NCI-H460 (cell line): ENCODE measurements around the gene RNF11. TPM values are rescaled to one million over a fixed set of nuclear protein-coding genes. Genes with fewer than 3 reads are reported as not detected.
A peak's percentile ranks its signal among the peaks of the same experiment; 100 is the strongest.

ENCODE experiments used
- DNase-seq: peaks from one replicate; pipeline ENCODE4 v3.0.0-alpha.2; 2016; ENCODE audit warnings: low read depth; ENCODE audit errors: extremely low read depth
- total RNA-seq: library from RNA; depleted of rRNA; stranded (reverse); fragments of >200 nt; shearing (Covaris generic); gene quantifications from 2 replicates; pipeline ENCODE4 v1.2.3, GENCODE V29; 2014

RNF11 gene
- total RNA-seq, 1 experiment from 2014 or later, result 91.8 TPM

DNA sequence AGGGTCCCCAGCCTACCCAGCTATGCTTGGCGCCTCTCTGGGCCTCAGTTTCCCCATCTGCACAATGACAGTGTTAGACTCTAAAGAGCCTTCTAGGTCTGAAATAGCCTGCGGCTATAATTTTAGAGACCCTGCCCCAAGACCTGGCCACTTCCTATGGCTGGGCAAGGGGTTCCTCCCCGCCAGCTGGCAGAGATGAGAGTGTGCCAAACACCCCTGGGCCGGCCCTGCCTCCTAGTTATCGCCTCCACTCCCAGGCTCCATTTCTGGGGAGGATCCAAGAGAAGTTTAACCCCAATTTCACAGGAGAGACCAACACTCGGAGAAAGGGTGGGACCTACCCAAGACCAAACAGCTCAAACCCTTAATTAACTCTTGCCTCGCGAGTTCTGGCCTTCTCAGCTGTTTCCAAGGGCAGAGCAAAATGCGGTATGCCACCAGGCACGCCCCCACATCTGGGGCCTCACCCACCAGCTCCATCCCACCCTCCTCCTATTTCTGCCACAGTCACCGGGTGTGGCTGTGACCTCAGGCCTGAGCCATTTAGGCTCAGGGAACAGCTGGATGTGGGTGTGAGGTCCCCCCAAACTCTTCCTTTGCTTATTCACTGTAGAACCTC lies 58.6 kb downstream of the RNF11 start:
- no peak for DNase-seq

DNA sequence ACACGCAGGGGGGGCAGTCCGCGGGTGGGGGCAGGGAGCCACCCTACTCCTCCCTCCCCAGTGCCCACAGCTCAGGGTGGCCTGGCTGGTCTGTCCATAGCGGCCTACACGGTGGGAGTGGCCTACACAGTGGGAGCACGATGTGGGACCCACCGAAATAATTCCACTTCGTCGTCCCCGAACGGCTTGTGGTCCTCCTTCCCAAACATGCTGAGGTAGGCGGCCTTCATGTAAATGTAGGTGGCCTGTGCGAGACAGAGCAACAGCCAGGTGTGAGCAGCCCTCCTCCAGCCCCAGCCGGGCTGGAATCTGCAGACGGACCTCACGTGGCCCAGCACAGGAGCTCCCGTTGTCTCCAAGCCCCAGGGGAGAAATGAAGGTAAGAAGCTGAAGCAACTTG lies 59.9 kb downstream of the RNF11 start:
- DNase-seq, result no peak

DNA sequence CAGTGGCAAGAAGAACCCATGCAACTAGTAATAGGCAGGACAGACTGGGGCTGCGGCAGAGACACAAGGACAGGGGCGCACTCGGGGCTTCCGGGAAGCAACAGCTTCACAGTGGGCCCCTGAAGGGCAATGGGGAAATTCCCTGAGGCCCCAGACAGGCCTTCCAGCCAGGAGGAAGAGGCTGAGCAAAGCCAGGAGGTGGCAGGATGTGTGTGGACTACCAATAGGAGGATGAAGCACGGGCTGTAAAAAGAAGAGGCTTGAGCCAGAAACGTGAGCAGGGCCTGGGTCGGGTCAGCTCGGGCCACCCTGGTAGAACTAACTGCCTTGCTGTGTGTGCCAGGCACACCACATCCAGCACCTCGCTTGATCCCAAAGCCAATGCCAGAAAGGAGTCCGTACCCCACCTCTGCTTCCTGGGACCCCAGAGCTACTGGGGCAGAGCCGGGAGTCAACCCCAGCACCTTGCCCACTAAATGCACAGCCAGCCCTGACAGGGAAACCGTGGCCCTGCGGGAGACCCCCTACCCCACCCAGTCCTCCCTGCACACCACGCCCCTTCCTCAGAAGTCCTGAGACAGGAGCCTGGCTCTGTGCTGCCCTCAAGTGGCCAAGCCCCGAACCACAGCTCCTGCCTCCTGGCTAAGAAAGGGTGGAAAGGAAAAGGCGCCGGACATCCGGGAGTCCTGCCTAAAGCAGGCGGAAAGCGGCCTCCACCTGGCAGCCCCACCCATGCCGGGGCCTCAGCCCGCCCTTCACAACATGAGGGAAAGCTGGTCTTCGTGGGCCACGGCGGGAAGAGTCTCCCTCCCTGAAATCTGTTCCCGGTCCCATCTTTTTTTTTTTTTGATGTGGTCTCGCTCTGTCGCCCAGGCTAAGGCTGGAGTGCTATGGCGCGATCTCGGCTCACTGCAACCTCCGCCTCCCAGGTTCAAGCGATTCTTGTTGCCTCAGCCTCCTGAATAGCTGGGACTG lies 60.6 kb downstream of the RNF11 start:
- DNase-seq, result peak; percentile 74

DNA sequence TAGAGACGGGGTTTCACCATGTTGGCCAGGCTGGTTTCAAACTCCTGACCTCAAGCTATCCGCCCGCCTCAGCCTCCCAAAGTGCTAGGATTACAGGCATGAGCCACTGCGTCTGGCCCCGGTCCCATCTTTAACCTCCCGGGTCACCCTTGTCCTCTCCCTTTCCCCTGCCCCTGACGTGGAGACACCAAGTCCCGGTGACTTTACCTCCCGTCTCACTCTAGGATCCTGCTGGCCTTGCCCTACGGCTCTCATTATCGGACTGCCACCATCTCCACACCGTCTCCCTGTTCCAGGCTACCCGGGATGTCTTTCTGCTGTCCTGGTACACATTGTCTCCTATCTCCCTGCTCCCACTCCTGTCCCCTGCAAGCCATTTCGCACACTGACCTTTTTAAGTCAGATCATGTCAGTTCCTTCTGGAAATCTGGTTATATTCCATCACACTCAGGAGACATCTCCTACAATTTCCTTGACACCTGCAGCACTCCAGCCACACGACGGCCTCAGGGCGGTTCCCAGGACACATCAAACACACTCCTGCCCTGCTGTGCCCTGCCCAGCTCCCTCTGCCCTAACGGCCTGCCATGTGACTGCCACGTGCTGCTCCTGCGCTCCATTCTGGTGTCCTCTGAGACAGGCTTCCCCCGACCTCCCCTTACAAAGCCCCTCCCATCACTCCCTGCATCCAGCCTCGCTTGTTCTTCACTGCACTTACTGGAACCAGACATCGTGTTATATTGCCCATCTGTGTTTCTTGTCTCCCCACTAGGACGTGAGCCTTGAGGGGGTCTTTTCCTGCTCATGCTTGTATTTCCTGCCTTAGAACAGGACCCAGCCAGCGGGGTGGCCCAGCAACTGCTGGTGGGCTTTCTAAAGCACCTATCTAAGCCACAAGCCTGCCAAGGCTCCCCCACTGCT lies 61.6 kb downstream of the RNF11 start:
- DNase-seq, result no peak

DNA sequence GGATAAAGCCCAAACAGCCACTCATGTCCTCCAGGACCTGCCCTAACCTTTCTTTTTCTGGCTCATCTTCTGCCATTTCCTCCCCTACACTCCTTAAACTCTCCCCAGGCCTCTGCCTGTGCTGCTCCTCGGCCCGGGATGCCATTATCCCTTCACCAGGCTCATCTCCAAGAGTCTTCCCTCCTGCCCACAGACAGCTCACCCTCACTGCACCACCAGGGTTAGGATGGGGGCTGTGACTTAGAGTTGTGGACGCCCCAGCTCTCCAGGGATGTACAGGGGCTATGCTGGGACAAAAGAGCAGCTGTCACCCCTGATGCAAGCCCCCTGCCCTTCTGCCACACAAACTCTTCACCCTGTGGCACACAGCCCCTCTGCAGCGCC lies 62.2 kb downstream of the RNF11 start:
- DNase-seq, result no peak

DNA sequence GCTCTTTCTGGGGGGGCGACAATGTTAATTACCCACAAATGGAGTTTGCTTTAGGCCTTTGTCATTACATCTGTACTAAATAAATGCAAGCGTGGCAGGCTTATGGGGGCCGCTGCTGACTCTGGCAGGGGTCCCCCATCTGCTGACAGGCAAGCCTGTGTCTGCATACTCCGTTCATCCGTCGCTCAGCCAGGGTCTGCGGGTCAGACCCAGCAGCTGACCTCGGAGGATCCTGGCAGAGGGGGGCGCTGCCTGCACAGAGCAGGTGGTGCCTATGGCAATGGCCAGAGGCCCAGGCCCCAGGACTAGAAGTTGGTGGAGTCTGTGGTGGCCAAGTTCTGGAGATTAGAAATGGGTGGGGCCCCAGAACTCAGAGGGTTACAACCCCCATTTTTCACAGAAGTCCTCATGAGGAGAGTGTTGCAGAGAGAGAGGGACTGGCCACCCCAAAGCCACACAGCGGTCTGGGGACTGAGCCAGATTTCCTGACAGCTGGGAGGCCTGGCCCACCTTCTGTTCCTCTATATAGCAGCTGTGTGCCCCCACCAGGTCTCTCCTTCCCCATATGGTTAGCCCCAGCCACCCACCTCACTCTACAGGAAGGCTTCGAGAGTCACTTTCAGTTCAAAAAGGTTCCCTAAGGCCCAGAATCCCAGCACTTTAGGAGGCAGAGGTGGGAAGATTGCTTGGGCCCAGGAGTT lies 63.3 kb downstream of the RNF11 start:
- DNase-seq, result no peak

DNA sequence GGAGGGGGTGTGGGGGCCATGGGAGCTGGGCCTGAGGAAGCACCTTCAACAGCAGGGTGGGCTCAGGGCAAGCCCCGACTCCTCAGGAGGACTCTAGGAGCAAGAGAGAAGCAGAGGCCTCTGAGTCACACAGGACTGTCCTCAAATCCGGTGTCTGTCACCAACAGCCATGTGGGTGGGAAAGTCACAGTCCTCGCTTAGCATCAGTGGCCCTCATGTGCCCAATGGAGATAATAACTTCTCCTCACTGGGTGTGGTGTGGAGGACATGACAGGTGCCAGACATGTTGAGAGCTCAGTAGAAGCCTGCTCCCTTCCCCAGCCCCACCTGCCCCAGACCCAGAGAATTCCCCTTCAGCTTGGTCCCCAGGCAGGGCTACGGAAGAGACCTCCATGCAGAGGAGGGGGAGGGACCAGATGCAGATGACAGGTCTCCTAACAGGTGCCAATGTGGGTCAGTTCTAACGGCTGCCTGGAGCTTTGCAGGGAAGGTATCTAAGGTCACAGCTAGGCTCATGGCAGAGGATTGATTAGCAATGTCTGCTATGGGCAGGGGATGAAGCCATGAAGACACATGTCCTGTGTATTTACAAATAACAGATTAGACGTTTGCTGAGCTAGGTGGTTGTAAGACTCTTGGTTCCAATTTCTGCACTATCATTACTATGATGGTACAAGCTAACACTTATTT lies 64.1 kb downstream of the RNF11 start:
- DNase-seq, result no peak

DNA sequence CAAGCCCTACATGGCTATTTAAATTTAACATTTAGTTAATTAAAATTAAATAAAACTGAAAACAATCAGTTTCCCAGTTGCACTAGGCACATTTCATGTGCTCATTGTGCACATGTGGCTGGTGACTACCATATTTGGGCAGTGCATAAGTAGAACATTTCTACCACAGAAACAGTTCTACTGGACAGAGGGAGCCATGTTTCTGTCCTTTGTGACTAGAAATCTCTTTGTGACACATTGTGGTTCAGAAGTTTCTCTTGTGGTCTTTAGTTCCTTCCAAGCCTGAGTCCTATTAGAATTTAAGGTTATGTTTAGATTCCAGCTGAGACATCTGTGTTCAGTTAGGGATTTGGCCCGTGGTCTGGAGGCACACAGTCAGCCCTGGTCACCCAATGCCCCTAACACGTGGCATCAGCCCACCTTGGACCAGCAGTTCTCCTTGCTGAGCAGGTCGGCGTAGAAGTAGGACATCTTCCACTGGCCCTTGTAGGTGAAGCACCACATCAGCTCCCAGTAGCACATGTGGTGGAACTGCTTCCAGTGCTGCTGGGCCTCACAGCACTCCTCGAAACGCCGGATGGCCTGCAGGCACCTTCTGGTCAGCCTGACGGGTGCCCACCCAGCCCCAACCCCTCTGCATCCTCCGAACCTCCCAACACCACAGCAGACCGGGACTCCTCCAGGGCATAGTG lies 65.2 kb downstream of the RNF11 start:
- DNase-seq, result no peak

DNA sequence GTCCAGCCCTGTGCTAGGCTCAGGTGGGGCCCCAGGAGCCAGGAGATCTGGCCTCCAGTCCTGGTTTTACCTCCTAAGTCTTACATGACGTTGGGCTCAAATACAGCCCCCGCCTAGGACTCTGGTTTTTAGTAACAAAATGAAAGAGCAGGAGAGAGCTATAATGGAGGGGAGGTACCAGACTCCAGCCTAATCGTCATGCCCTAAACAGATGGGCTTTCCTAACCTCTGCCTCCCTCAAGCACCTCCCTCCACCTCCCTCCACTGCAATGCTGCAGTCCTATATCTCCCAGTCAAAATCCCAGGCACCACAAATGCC lies 65.7 kb downstream of the RNF11 start:
- no peak for DNase-seq

DNA sequence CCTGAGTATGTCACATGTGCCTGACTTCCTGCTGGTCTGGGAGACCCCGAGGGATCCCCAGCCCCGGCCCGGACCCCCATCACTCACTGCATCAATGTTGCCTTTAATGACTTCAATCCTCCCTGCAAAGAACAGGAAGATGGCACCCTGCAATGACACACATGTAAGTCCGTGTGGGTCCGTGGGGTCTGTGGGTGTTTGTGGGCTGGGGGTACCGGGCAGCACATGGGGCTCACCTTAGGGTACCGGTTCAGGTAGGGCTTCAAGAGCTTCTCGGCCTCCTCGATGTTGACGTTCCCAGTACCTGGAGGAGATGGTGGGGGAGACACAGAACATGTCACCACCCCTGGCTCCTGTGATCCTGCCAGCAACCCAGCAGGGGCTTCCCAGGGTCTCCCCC lies 66.2 kb downstream of the RNF11 start:
- no peak for DNase-seq

DNA sequence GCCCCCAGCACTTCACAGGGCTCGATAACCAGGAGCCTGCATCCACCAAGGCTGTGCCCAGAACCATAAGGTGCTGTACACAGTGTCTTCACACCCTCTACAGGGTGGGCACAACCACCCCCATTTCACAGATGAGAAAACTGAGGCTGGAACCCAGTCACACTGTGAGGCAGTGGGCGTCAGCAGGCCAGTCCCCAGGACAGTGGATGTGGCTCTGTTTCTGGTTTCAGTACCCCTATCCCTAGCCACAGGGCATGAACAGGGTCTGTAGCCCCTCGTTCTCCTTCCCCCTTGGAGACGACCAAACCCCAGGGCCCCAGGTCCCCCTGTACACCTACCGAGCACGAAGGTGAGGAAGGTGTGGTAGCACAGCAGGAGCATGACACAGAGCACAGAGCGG lies 66.7 kb downstream of the RNF11 start:
- DNase-seq, result no peak

DNA sequence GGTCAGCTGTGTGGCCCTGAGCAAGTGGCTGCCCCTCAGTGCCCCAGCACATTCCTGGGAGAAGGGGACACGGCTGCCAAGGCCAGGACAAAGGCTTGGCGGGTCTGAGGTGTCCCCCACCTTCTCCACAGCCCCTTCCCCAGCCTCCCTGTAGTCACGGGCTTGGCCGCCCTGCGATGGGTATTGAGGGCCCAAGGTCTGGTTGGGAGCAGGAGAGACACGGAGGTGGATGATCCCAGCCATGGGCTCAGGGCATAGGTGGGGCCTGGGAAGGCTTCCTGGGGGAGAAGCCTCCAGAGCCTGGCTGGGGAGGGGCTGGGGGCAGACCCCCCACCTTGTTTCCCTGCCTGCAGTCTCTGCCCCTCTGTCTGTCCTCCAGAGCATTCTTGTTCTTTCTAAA lies 67.2 kb downstream of the RNF11 start:
- DNase-seq, result no peak

DNA sequence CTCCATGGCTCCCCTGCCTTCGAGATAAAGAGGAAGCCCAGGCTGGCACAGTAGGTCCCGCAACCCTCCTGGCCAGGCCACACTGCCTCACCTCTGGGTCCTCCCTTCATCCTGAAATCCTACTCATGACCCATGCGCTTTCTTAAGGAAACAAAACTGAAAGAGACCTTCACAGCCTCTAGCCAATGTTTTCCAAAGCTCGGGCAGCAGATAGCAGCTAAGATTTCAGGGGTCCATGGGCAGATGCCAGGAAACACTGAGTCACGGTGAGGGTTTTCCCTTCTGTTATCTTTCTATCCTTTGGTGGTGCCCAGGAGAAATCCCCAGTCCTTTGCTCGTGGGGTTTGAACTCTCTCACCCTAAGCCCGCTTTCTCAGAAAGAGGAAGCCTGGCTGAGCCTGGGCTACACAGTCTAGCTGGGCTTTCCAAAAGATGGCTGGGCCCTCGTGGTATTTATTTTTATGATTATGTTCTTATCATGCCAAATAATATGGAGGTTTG lies 67.7 kb downstream of the RNF11 start:
- no peak for DNase-seq

DNA sequence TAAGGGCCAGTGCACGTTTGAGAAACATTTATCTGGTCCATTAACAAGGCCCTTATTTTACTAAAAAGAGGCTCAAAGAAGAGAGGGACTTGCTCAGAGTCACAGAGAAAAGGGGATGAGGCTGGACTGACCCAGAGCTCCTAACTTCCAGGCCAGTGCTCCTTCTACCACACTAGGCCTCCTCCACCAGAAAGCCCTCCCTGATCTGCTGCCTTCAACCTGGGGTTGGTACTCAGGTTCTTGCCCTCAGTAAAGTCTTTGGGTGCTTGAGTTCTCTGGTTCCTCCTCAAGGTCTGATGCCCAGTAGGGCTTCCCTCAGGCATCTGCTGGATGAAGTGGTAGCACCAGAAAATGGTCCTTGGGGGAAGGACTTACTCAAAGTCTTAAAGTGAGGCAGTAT lies 68.3 kb downstream of the RNF11 start:
- DNase-seq, result no peak

DNA sequence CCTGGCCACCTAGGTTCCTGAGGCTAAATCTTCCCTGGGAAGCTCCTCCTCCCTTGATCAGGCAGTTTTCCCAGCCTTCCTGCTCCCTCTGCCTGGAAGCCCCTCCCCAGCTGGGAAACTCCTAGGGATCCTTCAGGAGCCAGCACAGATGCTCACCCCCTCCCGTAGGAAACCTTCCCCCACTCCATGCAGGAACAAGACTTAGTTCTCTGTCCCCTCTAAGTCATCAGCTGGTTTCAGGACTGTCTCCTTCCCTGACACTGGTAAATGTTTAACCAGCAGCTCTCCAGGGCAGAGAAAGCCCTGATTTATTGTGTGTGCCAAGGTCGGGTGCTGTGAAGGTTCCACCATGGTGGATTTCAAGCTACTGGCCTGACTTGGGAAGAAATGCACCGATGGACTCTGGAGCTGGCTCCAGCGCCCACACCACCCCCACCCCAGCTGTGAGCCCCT lies 69.3 kb downstream of the RNF11 start:
- DNase-seq, result no peak

DNA sequence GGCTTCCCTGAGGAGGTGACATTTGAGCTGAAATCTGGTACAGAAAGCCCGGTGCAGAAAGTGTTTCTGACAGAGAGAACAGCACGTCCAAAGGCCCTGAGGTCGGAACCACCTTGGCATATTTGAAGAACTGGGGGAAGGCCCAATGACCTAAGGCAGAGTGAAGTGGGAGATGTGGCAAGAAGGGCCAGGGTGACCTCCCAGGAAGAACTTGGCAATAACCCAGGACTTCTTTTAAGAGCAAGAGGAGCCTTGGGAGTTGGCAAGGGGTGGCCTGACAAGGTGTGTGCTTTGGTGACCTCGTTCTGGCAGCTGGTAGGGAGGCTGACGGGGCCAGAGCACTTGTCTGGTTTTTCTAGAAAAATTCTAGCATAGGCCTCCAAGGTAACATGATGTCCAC lies 70.9 kb downstream of the RNF11 start:
- DNase-seq, result no peak

DNA sequence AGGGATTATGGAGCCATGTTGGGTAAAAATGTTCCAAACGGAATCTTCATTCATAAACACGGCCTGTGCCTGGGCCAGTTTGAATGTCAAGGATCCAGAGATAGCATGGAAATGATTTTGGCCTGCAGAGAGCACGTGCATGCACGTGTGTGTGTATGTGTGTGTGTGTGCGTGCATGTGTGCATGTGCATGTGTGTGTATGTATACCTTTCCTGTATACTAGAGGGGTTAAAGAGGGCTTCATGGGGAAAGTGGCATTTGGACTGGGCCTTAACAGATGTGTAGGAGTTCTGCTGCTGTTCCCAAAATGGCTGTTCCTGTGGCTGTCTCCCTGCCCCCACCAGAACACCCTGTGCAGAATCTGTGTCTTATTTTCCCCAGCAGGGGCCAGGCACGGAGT lies 72.6 kb downstream of the RNF11 start:
- DNase-seq, result no peak

DNA sequence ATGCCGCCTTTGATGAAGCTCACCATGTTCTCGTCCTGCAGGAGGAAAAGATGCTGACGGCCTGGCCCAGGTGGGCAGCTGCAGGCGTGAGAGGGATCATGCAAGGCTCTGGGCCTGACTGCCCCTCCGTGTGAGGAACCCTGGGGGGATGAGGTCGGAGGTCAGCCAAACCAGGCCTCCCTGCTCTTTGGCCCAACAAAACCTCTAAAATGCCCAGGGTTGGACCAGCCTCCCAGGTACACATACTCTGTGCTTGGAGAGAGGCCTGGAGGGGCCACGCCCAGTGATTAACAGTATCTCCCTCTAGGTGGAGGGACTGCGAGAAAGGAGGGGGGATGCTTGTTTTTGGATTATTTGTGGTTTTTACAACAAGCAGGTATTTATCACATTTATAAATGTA lies 73.2 kb downstream of the RNF11 start:
- DNase-seq, result no peak
